CD8-positive, alpha-beta memory T cell (primary cell): ENCODE measurements around the gene PREX1. TPM values are rescaled to one million over a fixed set of nuclear protein-coding genes. Genes with fewer than 3 reads are reported as not detected.

Source experiments
- CTCF ChIA-PET: fragments of 350-600 bp; sonication (Branson Sonifier 250); formaldehyde crosslinking; loops from one replicate; lab custom pipeline; 2021; ENCODE audit warnings: antibody characterized with exemption; lab: Charles Lee
- POLR2A ChIA-PET: fragments of 350-600 bp; sonication (Branson Sonifier 250); formaldehyde crosslinking; loops from one replicate; lab custom pipeline; 2021; ENCODE audit warnings: antibody characterized with exemption; lab: Charles Lee
- DNase-seq, 5 donors: peaks; one replicate each; pipeline versions ENCODE4 v3.0.0 to v3.0.0-alpha.2; 2020 to 2022; ENCODE audit warnings: mixed read lengths in 1 of 5
- H3K27ac ChIP-seq: one replicate; pipeline ENCODE4 v1.7.0; 2013; ENCODE audit warnings: low read depth, mild to moderate bottlenecking, low read length, moderate library complexity
- H3K27me3 ChIP-seq: 2 replicates; pipeline ENCODE4 v1.7.0; 2013; ENCODE audit warnings: low read length, mild to moderate bottlenecking; ENCODE audit not compliant: insufficient read depth, poor library complexity, severe bottlenecking
- H3K36me3 ChIP-seq: 2 replicates; pipeline ENCODE4 v1.7.0; 2013; ENCODE audit warnings: mild to moderate bottlenecking, low read length, moderate library complexity; ENCODE audit not compliant: insufficient read depth
- H3K4me1 ChIP-seq: 2 replicates; pipeline ENCODE4 v1.7.0; 2013; ENCODE audit warnings: mild to moderate bottlenecking, low read length, moderate library complexity; ENCODE audit not compliant: insufficient read depth
- H3K4me3 ChIP-seq: 2 replicates; pipeline ENCODE4 v1.7.0; 2013; ENCODE audit warnings: mild to moderate bottlenecking, low read length
- H3K9me3 ChIP-seq: 2 replicates; pipeline ENCODE4 v1.7.0; 2013; ENCODE audit warnings: mild to moderate bottlenecking, low read length
- H3K27ac Mint-ChIP-seq, 8 donors: one replicate each; pipeline ENCODE4 v1.8.0; 2020 to 2021; ENCODE audit warnings: mixed read lengths in 8 of 8, mild to moderate bottlenecking in 6 of 8, inconsistent platforms in 3 of 8, moderate library complexity in 3 of 8
- H3K27me3 Mint-ChIP-seq, 2 donors: one replicate each; pipeline ENCODE4 v1.8.0; 2020 to 2021; ENCODE audit warnings: mixed read lengths in 2 of 2, mild to moderate bottlenecking in 1 of 2, moderate library complexity in 1 of 2
- H3K36me3 Mint-ChIP-seq, 3 donors: one replicate each; pipeline ENCODE4 v1.8.0; 2020 to 2021; ENCODE audit warnings: mixed read lengths in 3 of 3, inconsistent platforms in 1 of 3, mild to moderate bottlenecking in 1 of 3
- H3K4me1 Mint-ChIP-seq, 3 donors: one replicate each; pipeline ENCODE4 v1.8.0; 2020 to 2021; ENCODE audit warnings: mixed read lengths in 3 of 3, inconsistent platforms in 1 of 3, mild to moderate bottlenecking in 1 of 3
- H3K4me3 Mint-ChIP-seq, 7 donors: one replicate each; pipeline ENCODE4 v1.8.0; 2020 to 2021; ENCODE audit warnings: mixed read lengths in 7 of 7, mild to moderate bottlenecking in 6 of 7, moderate library complexity in 4 of 7, inconsistent platforms in 2 of 7
- H3K9me3 Mint-ChIP-seq, 5 donors: one replicate each; pipeline ENCODE4 v1.8.0; 2020 to 2022; ENCODE audit warnings: mixed read lengths in 5 of 5, mild to moderate bottlenecking in 3 of 5, moderate library complexity in 2 of 5, inconsistent platforms in 1 of 5
- polyA plus RNA-seq: library from polyadenylated mRNA; unstranded; fragments of 300-500 nt; fragmentation: Illumina TruSeq; gene quantifications from one replicate; pipeline ENCODE4 v1.2.3, GENCODE V29; 2021
- total RNA-seq, 2 experiments: library from RNA; stranded (reverse); gene quantifications; one replicate each; pipeline ENCODE4 v1.2.3, GENCODE V29; 2021

PREX1 gene
- total and polyA plus RNA-seq, 3 experiments from 2014 or later = 89.5 to 90.5 (median 90.0) TPM

DNA sequence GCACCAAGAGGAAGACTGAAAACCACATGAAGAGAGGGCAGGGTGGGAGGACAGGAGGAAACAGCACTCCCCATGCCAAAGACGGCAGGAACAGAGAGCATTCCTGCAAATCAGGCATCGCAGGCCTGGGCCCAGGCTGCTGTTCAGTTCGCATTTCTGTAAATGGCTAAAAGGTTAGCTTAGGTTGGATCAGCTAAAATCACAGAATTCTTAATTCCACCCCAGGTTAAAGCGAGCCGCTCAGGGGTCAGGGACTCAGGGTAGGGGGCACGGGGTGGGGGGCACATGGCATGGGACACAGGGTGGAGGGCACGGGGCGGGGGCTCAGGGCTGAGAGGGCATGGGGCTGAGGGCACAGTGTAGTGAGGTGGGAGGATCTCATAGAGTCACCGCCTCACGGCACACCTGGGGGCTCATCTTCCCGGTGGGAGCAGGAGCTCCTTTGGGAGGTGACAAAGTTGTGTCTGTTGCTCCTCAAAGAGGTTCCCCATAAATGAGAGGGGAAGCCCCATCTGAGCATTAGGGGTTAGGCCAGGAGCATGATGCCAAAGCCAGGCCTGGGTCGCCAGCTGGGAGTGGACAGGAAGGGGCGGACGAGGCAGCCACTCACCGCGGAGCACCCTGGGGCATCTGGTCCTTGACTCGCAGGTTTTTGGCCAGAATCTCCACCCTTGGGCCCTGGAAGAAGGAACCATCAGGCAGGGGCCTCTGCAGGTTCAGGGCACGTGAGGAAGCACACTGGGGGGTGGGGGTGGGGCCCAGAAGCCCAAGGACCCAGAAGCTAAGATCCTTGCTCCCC is 200.7 kb downstream of the PREX1 start:
- Histone ChIP-seq H3K27ac (no peak overlapping the region), H3K9me3 (no peaks in the 10 kb centered on the region), H3K36me3 (peaks cover 16% of the 10 kb centered on the region), H3K4me3 (no peak overlapping the region), H3K4me1 (no peaks in the 10 kb centered on the region), H3K27me3 (no peaks in the 10 kb centered on the region)
- Mint-ChIP-seq H3K27me3 (peaks cover 0 to 4% of the 10 kb centered on the region in 2 donors), H3K36me3 (peaks cover 3 to 84% (median 15%) of the 10 kb centered on the region in 3 donors), H3K4me1 (peaks cover 0 to 3% (median 2%) of the 10 kb centered on the region in 3 donors), H3K27ac (peak overlapping the region in 5 of 8 donors; percentile 22 to 85 (median 56)), H3K4me3 (no peak overlapping the region), H3K9me3 (peaks cover 0 to 1% (median 0%) of the 10 kb centered on the region in 5 donors)
- CTCF ChIA-PET = no interaction called here
- peak in 1 of 5 donors; percentile 13 for DNase-seq
- POLR2A ChIA-PET = interaction anchor here (0.6 kb wide), 1 partner anchor 287 kb away, joined by 3 read pairs; no protein-coding TSS in a partner anchor

GRCh38 chr20:48626226-48626937 is 201.4 kb downstream of the PREX1 start:
- ChIA-PET CTCF (no interaction called here), POLR2A (interaction anchor here (0.6 kb wide), 1 partner anchor 288 kb away, joined by 3 read pairs; no protein-coding TSS in a partner anchor)
- Mint-ChIP-seq H3K4me1 (peaks cover 3 to 9% (median 7%) of the 10 kb centered on the region in 3 donors), H3K27ac (peak overlapping the region in 5 of 8 donors; percentile 22 to 85 (median 56)), H3K27me3 (peaks cover 0 to 4% of the 10 kb centered on the region in 2 donors), H3K9me3 (peaks cover 0 to 1% (median 0%) of the 10 kb centered on the region in 5 donors), H3K4me3 (no peak overlapping the region), H3K36me3 (peaks cover 3 to 77% (median 15%) of the 10 kb centered on the region in 3 donors)
- Histone ChIP-seq H3K27ac (no peak overlapping the region), H3K36me3 (peaks cover 13% of the 10 kb centered on the region), H3K4me3 (no peak overlapping the region), H3K27me3 (no peaks in the 10 kb centered on the region), H3K4me1 (peaks cover under 1% of the 10 kb centered on the region), H3K9me3 (no peaks in the 10 kb centered on the region)
- DNase-seq = peak in 2 of 5 donors; percentile 11 to 74

GRCh38 chr20:48625136-48625900 is 202.5 kb downstream of the PREX1 start:
- Histone ChIP-seq H3K4me1 (peaks cover 10% of the 10 kb centered on the region), H3K36me3 (peaks cover 7% of the 10 kb centered on the region)

GRCh38 chr20:48624315-48625020 is 203.3 kb downstream of the PREX1 start:
- peaks cover 0 to 2% of the 10 kb centered on the region in 2 donors for H3K27me3 Mint-ChIP-seq
- CTCF ChIA-PET = interaction anchor here (0.6 to 1.6 kb wide), 2 partner anchors 281 to 899 kb away, joined by 3 to 5 read pairs; no protein-coding TSS in a partner anchor
- H3K27ac Mint-ChIP-seq = no peak overlapping the region
- no peak overlapping the region for H3K4me3 ChIP-seq
- H3K36me3 Mint-ChIP-seq = peaks cover 3 to 58% (median 10%) of the 10 kb centered on the region in 3 donors
- POLR2A ChIA-PET = interaction anchor here (0.5 kb wide), 1 partner anchor 972 kb away, joined by 8 read pairs; no protein-coding TSS in a partner anchor
- no peaks in the 10 kb centered on the region for H3K27me3 ChIP-seq
- H3K27ac ChIP-seq = no peak overlapping the region
- DNase-seq = peak in 1 of 5 donors; percentile 30
- no peaks in the 10 kb centered on the region for H3K9me3 ChIP-seq
- peaks cover 0 to 1% (median 0%) of the 10 kb centered on the region in 5 donors for H3K9me3 Mint-ChIP-seq
- H3K4me3 Mint-ChIP-seq = no peak overlapping the region
- H3K4me1 ChIP-seq = peaks cover 10% of the 10 kb centered on the region
- peaks cover 14 to 18% (median 18%) of the 10 kb centered on the region in 3 donors for H3K4me1 Mint-ChIP-seq
- peaks cover 7% of the 10 kb centered on the region for H3K36me3 ChIP-seq

More at GRCh38 chr20:48625136-48625900, 202.5 kb downstream of the PREX1 start:
- no peaks in the 10 kb centered on the region for H3K9me3 ChIP-seq
- H3K27ac ChIP-seq = no peak overlapping the region
- ChIA-PET CTCF (interaction anchor here (0.6 to 0.8 kb wide), 2 partner anchors 280 to 948 kb away, joined by 3 read pairs; no protein-coding TSS in a partner anchor), POLR2A (no interaction called here)
- Mint-ChIP-seq H3K4me3 (no peak overlapping the region), H3K36me3 (peaks cover 3 to 67% (median 12%) of the 10 kb centered on the region in 3 donors), H3K4me1 (peaks cover 14 to 18% (median 16%) of the 10 kb centered on the region in 3 donors), H3K9me3 (peaks cover 0 to 1% (median 0%) of the 10 kb centered on the region in 5 donors), H3K27ac (peak overlapping the region in 4 of 8 donors; percentile 26 to 60 (median 44)), H3K27me3 (peaks cover 0 to 4% of the 10 kb centered on the region in 2 donors)
- H3K27me3 ChIP-seq = no peaks in the 10 kb centered on the region
- no peak overlapping the region for H3K4me3 ChIP-seq
- DNase-seq = no peak

GRCh38 chr20:48623906-48624265 is 203.9 kb downstream of the PREX1 start:
- H3K27ac ChIP-seq = no peak overlapping the region
- Mint-ChIP-seq H3K4me1 (peaks cover 14 to 18% (median 18%) of the 10 kb centered on the region in 3 donors), H3K36me3 (peaks cover 3 to 53% (median 10%) of the 10 kb centered on the region in 3 donors), H3K27me3 (peaks cover 0 to 2% of the 10 kb centered on the region in 2 donors), H3K9me3 (peaks cover 0 to 1% (median 0%) of the 10 kb centered on the region in 5 donors), H3K4me3 (no peak overlapping the region), H3K27ac (no peak overlapping the region)
- CTCF ChIA-PET = interaction anchor here (1.6 kb wide), 1 partner anchor 899 kb away, joined by 5 read pairs; no protein-coding TSS in a partner anchor
- no peaks in the 10 kb centered on the region for H3K27me3 ChIP-seq
- H3K4me3 ChIP-seq = no peak overlapping the region
- no peaks in the 10 kb centered on the region for H3K9me3 ChIP-seq
- DNase-seq = no peak
- peaks cover 7% of the 10 kb centered on the region for H3K36me3 ChIP-seq
- peaks cover 10% of the 10 kb centered on the region for H3K4me1 ChIP-seq
- POLR2A ChIA-PET = interaction anchor here (0.5 to 0.7 kb wide), 2 partner anchors 17 to 971 kb away, joined by 4 to 8 read pairs; no protein-coding TSS in a partner anchor

GRCh38 chr20:48623176-48623905 is 204.5 kb downstream of the PREX1 start:
- Histone ChIP-seq H3K4me3 (no peak overlapping the region), H3K27me3 (no peaks in the 10 kb centered on the region), H3K36me3 (peaks cover 4% of the 10 kb centered on the region), H3K4me1 (peaks cover 10% of the 10 kb centered on the region), H3K27ac (no peak overlapping the region), H3K9me3 (no peaks in the 10 kb centered on the region)
- peaks cover 3 to 47% (median 7%) of the 10 kb centered on the region in 3 donors for H3K36me3 Mint-ChIP-seq
- peak overlapping the region in 2 of 7 donors; percentile 30 to 34 for H3K4me3 Mint-ChIP-seq
- peaks cover 0 to 1% (median 0%) of the 10 kb centered on the region in 5 donors for H3K9me3 Mint-ChIP-seq
- CTCF ChIA-PET = interaction anchor here (1.6 kb wide), 1 partner anchor 898 kb away, joined by 5 read pairs; no protein-coding TSS in a partner anchor
- peak overlapping the region in 1 of 8 donors; percentile 43 for H3K27ac Mint-ChIP-seq
- peak in 1 of 5 donors; percentile 17 for DNase-seq
- POLR2A ChIA-PET = interaction anchor here (0.7 kb wide), 1 partner anchor 17 kb away, joined by 4 read pairs; no protein-coding TSS in a partner anchor
- peaks cover 14 to 18% (median 18%) of the 10 kb centered on the region in 3 donors for H3K4me1 Mint-ChIP-seq
- H3K27me3 Mint-ChIP-seq = peaks cover 0 to 2% of the 10 kb centered on the region in 2 donors
